Myocyte (in vitro differentiated cells): Measurements from ENCODE around the gene NR3C2. TPM values are rescaled to one million over a fixed set of nuclear protein-coding genes. Genes with fewer than 3 reads are reported as not detected.
A peak's percentile ranks its signal among the peaks of the same experiment; 100 is the strongest.
"Not testable (repeated sequence)": the region's sequence is repeated elsewhere in the genome, so short reads cannot be mapped to it uniquely, and the experiment has no call there.

Experiments used
- DNase-seq: peaks from one replicate; pipeline ENCODE4 v3.0.0-alpha.2; 2012; ENCODE audit warnings: low read depth
- total RNA-seq: library from RNA; depleted of rRNA; stranded (reverse); fragments of >200 nt; gene quantifications from 2 replicates; pipeline ENCODE4 v1.2.3, GENCODE V29; 2014

Gene NR3C2
- total RNA-seq, 1 donor from 2014 or later = 13.4 TPM

DNA sequence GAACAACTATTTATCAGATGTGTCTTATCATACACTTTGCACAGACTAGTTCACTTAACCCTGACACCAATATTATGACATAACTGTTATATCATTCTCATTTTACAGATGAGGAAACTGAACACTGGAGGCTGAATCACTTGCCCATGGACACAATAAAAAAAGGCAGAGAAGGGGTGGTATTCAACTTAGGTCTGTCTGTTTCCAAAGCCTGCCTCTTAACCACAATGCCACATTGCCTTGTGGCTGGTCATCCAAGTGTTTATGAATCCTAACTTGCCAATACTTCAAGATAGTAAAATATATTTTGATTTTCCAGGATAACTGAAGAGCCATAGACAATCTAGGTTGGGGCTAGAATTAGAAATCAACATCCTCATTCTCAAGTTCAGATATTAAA is 327.8 kb downstream of the NR3C2 start:
- peak; percentile 76 for DNase-seq

DNA sequence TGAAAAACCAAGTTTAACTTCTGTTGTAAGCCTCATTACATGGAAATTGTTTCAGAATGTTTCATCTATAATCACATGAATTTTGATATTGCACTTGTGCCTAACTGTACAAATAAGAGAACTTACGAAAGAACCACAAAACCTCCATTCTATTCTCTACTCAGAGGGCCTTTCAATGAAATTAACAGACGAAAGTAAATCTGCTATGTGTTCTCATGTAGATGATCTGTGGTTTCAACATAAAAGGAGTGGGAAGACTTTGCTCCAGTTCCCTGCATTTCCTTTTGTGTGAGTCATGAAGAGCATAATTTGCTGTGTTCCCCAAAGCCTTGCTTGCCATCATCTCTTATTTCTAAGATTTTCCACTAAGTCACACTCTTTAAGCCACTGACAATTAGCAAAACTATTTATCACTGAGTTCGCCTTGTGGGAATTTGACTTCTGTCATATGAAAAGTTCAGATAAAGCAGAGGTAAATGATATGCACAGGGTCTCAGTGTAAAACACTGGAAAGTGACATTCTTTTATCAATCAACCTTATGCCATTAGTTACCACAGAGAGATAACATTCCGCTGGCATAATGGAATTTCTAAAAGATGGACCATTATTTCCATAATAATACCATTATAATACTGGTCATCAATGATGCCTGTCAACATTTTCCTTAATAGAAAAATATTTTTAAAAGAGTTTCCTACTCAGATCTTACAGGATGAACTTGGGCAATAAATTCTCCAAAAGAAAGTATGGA is 329.8 kb downstream of the NR3C2 start:
- peak; percentile 66 for DNase-seq

DNA sequence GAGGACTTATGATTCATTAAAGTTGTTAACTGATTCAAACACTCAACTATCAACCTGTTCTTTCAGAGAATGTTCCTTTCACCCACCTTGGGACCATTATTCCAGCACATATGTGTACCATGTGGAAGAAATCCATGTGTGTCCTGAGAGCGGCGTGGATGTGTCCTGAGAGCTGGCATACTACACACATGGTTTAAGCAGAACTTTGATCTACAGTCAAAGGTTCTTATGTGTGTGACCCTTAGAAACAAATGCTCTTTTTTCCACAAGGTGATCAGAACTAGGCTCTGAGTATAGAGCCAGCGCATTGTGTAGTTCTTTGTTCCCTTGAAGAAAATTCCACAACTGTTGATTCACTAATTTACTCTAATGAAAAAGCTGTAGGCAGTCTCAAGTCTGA is 332.0 kb downstream of the NR3C2 start:
- no peak for DNase-seq

DNA sequence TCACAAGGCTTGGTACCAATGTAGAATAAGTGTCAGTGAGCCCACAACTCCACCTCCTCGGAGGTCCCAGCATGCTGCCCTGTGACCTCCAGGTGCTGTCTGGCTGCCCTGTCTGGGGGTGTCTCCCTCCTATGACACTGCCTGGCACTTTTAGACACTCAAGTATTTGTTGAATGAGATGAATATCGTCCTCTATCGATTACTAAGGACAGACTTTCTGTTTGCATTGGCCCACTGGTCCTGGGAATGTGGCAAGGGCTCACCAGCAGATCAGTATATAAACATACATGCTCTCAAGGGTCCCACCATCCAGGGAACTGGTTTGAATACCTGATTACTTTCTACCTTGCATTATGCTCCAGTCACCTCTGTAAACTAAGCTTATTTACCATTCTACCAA is 333.0 kb downstream of the NR3C2 start:
- no peak for DNase-seq

DNA sequence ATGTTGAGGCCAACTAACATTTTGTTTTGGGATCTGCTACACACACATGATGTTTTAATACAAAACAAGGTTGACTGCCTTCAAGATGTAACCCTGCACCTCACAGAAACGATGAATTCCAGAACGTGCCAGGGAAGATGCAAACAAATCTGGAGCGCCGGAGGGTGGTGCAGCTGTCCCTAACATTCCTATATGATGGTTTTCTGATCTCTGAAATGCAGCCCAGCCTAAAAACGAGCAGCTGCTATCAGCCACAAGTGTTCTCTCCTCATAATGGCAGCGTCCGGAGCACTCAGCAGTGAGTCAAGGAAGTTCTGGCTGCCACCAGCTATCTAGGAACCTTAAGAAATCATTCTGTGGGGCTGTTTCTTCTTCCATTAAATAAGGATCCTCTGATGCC is 333.4 kb downstream of the NR3C2 start:
- peak; percentile 68 for DNase-seq

DNA sequence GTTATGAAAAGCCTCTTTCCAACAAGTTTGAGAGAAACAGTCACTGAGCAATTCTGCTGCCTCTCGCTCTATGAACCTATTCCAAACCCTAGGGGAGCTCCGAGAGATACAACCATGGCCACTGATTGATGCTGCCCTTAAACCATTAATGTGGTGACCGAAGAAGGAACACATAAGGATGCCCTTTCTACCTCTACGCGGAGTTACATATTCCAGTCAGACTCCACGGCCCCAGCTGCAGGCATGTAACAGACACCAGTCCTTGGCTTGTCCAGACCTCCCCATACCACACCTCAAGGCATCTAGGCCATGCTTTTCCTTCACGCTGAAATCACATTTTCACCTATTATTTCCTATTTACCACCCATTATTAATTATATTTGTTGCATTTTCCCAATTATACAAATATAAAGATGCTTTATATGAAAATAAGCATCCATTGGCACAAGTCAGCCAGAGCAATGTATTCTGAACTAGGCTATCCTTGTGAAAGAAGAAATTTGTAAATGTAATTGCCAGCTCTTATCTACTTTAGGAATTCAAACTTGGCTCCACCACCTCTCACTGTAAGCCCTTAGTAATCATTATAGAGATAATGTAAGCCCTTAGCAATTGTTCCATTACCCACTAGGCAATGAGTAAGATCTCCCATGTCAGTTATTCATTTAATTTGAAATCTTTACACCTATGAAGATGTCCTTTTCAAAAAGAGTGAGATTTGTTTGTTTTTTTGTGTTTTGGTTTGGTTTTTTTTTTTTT is 338.4 kb downstream of the NR3C2 start:
- no peak for DNase-seq

DNA sequence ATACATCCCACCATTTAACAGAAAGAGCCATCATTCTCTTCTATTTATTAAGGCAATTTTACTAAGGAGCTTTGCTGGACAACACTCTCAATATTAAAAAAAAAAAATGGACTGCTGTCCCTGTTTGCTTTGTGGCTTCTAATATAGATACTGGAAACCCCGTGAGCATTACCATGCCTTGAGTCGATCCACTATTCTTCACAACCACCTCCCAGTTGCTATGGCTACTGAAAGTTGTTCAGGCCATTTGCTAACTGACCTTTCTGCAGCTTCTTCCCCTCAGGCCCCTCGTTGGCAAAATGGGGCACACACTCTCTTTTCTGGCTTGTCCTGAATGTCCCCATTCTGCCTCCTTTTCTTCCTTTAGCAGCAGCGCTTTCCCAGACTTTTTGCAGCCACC is 340.4 kb downstream of the NR3C2 start:
- no peak for DNase-seq

DNA sequence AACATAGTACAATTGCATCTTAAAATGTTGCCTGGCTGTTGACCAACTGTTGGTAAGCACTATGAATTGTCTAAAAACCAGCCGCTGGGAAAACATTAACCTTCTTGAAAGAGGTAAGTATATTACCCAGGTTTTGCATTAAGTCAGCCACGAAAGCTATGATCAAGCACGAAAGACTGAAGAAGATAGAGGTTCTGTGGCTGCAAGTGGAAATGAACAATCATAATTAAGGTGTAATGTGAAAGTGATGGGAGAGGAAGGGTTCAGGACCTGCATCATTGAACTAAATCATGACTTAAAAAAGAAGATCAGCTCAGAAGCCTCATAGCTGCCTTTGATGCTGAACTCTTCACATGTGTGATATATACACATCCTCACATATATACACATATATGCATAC is 341.0 kb downstream of the NR3C2 start:
- DNase-seq = no peak

DNA sequence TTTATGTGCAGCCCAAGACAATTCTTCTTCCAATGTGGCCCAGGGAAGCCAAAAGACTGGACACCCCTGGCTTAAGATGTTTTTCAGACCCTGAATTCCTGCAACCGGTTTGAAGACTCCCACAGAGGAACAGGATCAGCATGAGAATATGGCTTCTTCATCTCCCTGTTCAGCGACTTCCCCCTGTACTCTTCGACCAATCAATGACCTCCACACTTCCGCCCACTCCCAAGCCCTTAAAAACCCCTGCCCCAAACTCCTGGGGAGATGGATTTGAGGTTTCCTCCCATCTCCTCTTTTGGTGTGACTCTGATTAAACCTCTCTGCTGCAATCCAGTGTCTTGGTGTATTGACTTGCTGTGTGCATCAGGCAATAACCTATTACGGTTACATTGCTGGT is 344.4 kb downstream of the NR3C2 start:
- no peak for DNase-seq

DNA sequence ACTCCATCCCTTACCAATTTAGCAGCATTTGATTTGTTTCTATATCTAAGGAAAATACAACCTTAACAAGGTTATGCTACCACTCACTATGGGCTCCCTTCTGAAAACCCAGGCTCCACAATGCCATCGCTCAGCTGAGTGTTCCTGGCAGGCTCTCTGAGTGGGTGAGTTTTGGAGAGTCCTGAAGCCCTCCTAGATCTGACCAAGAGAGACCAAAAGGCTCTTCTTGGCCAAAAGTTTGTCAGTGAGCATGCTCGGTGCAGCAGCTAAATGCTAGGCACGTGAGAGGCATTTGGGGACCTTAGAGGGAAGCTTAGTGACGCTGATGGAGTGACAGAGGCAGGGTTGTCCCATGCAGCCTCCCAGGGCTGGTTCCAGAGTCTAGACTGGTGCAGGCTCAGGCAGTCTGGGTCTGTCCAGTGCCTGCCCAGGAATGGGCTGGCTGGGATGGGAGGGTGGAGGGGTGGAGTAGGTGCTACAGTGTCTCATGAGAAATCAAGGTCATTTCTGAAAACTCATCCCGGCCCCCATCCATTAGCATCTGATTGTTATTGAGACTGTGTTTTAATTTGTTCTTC is 346.8 kb downstream of the NR3C2 start:
- no peak for DNase-seq

DNA sequence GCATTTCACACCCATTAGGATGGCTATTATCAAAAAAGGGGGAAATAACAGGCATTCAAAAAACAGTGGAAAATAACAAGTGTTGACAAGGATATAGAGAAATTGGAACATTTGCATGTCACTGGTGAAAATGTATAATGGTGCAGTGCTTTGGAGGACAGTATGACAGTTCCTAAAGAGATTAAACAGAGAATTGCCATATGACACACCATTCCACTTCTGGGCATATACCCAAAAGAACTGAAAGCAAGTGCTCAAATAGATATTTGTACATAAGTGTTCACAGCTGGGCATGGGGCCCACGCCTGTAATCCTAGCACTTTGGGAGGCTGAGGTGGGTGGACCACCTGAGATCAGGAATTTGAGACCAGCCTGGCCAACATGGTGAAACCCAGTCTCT is 348.1 kb downstream of the NR3C2 start:
- DNase-seq = no peak

DNA sequence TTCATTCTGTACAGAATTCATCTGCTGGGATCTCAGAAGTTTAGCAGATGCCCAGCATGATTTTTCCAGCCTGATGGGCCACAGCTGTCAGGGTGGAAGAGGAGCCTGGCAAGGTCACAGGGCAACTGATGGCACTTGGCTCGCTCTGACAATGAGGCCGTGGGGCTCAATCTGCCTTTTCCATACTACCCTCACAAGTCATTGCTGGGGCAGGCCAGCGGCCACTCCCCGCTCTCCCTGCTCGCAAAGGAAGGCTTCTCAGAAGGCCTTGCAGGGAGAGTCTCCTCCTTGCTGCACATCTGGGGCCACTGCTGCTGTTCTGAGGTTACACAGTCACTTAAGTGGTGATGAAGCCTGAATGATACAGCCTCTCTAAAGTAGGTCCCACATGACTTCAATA is 349.1 kb downstream of the NR3C2 start:
- DNase-seq = no peak

DNA sequence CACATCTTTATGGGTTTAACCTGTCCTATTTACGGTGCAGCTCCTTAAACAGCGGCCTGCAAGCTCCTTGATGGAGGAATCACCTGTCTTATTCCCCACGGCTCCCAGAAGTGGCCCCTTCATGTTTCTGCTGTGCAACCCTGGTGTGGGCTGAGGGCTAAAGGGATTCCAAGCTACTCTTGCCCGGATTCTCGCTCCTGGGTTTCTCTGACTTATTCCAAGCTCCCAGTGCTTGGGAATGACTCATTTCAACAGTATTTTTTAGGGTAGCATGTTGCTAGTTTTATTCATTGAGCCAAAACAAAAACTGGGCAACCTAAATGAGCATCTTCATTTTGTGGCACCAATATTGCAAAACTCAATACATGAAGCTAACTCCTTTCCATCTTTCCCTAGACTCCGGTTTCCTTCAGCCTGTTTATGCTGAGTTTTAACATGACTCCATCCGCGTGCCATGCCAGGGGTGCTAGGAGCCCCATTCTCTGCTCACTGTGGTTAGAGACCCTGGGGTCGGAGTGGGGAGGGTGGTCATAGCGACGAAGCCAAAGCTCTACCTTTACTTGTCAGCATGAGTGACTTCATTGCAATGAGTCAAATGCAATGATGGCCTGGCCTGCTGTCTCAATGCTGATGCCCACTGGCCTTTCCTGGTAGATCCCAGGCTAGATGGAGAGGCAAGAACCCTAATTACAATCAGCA is 349.7 kb downstream of the NR3C2 start:
- peak; percentile 62 for DNase-seq

DNA sequence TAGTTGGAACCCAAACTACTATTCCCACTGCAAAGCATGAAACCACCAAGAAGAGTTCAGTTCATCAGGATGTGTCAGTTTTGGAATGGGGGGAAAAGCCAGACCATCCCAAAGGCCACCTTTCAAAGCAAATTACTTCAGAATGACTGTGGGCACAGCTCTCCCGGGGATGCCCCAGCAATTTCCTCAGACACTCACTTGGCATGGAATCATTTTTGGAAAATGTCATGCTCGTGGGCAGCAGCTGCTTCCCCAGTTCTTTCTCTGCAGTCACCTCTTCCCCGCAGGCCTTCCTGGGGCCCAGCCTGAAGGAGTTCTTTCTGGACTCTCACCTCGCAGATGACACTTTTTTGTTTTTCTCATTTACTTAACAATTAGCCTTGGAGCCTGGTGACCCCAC is 350.3 kb downstream of the NR3C2 start:
- DNase-seq = peak; percentile 68

DNA sequence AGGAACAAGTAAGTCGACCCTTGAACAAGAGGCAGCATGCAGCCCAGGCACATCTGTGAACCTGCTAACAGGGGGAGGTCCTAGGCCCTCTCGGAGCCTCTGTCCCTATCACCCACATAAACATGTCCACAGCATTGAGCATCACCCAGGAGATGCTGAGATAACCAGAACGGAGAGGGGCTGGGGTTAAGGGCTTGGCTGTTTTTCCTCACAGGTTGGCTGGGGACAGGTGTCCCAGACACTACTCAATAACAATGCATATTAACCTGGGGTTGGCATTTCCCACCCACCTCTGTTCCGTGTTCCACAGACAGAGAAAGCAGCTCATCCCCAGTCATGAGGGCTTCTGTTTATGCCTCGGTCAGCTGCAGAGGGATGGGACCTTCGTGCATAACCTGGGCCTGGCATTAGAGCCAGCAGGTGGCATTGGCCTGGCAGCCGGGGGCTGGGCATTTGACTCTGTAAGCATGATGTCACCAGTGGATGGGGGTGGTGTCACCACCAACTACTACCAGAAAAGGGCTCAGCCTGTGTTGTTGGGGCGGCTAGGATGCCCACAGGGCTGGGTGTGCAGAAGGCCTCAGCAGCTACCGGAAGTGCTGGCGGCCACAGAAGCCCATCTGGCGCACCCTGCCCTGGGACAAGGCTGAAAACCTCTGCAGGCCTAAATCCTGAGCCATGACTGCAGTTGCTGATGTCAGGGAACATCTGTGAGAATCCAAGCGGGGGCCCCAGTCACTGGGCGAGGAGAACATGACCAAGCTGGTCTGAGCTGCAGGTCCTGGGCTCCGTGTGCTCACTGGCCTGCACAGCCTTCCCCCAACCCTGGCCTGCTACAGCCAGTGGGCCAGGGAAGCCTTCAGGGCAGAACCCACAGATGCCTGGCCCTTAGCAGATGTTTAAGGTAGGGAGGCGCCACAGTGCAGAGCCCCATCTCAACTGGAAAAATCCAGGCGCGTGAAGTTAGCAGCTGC is 351.4 kb downstream of the NR3C2 start:
- DNase-seq = peak; percentile 36

DNA sequence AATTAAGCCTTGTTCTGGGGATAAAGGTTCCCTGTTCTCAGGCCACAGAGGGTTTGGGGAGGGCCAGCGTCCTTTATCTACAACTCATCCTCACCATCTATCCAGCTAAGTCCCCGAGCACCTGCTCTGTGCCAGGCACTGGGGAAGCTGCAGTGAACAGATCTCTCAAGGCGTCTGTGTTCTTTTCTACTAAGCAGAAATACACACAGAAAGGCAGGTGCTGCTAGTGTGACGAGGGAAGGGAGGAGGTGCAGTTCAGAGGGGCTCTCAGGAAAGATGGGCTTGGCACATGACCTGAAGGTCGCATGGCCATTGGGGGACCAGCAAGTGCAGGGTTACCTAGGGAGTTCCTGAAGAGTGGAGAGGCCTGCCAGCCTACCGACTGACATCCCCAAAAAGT is 352.2 kb downstream of the NR3C2 start:
- DNase-seq = no peak

DNA sequence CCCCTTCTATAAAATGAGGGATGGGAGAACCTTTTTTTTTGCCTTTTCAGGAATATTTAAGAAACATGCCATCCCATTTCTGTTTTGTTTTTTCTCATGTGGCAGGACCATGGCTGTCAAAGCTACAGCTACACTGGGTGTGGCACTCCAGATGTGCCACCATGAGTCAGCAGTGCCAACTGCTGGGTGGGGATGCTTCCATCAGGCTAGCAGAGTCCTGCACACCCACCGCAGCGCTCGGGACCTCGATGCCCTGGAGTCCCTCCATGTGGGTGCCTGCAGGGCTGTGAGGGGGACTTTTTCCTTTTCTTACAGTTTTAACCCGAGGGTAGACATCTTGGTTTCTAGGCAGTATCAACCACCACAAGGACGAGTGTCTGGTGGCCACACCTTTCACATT is 352.6 kb downstream of the NR3C2 start:
- DNase-seq = no peak

DNA sequence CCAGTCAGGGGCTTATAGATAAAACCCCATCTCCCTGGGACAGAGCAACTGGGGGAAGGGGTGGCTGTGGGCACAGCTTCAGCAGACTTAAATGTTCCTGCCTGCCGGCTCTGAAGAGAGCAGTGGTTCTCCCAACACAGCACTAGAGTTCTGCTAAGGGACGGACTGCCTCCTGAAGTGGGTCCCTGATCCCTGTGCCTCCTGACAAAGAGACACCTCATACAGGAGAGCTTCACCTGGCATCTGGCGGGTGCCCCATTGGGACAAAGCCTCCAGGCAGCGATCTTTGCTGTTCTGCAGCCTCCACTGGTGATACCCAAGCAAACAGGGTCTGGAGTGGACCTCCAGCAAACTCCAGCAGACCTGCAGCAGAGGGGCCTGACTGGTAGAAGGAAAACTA is 359.1 kb downstream of the NR3C2 start:
- DNase-seq = not testable (repeated sequence)

DNA sequence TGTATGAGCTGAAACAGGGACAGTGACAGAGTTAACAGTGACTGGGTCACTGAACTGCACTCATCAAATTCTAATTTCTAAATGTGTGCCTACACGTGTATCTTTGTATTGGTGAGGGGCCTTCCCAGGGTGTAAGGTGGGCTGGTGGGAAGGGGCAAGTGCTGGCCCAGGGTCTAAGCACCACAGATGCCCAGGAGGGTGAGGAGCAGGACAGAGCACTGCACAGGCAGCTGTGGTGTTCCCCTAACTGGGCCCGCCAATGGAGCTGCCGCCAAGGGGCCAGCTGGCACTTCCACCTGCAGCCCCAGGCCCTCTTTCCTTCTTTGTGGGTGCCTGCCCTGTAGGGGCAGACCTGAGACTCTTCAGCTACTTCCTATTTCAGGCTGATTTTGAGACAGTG is 360.5 kb downstream of the NR3C2 start:
- DNase-seq = no peak

DNA sequence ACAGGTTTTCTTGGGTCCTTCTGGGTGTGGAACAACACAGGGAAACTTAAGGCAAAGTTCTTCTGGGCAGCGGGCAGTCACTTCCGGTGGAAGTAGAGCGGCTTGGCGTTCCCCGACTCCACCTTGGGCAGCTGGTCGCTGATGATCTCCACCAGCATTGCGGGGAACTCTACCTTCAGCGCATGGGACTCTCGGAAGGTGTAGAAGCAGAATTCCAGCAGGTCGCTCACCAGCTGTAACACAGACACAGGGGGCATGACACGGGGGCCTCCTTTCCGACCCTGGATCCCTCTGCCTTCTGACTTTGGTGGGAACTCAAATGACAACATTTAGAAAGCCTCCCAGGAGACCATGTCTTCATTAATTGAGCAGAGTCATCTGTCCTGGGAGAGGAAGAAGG is 360.9 kb downstream of the NR3C2 start:
- DNase-seq = no peak

DNA sequence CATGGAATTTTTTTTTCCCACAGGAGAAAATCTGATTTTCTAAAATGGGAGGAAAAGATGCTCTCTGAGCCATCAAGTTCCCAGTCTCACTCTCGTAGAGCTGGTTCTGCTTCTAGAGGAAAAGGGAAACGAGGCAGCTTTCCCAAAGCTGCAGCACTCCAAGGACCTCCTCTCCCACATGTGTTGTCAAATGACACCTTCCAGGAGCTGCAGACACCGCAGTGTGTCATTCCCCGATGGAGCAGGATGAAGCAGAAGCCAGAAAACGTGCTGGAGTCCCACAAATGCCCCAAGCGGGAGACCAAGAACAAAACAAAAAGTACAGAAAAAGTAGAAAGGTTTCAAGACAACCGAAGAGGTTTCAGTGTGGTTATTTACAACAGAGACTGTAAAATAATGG is 362.3 kb downstream of the NR3C2 start:
- no peak for DNase-seq
